Measurements from ENCODE around the gene IQCC. TPM values are rescaled to one million over a fixed set of nuclear protein-coding genes. Genes with fewer than 3 reads are reported as not detected.

The IQCC gene
- total and polyA plus RNA-seq, 2 experiments from 2014 or later: 1.5 TPM

DNA sequence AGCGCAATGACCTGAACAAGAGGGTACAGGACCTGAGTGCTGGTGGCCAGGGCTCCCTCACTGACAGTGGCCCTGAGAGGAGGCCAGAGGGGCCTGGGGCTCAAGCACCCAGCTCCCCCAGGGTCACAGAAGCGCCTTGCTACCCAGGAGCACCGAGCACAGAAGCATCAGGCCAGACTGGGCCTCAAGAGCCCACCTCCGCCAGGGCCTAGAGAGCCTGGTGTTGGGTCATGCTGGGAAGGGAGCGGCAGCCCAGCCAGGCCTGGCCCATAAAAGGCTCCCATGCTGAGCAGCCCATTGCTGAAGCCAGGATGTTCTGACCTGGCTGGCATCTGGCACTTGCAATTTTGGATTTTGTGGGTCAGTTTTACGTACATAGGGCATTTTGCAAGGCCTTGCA, 10.5 kb upstream of the IQCC start:
- no peak for TF ChIP-seq EZH2phosphoT487 (IDR thresholded peaks at IDR 0.05; ENCODE audit: low read depth, severe bottlenecking, unreplicated experiment)
- no peak for TF ChIP-seq EZH2 (IDR thresholded peaks at IDR 0.05; ENCODE audit: borderline replicate concordance)
- TF ChIP-seq CTCF (IDR thresholded peaks at IDR 0.05; ENCODE audit: poor library complexity): no peak
- no peaks in the 10 kb centered on the region for H3K9me2 ChIP-seq (replicated peaks; ENCODE audit: insufficient read depth)
- H4K20me1 ChIP-seq (ENCODE audit: insufficient read depth, poor library complexity, severe bottlenecking): no peaks in the 10 kb centered on the region
- no peak overlapping the region for H3K27ac ChIP-seq
- no peak overlapping the region for H3K4me3 ChIP-seq
- 100% methylated on average over 6 of the region's 6 CpGs for WGBS (ENCODE audit: low lambda C conversion rate, missing lambda C conversion rate)
- H3K27me3 ChIP-seq: no peaks in the 10 kb centered on the region
- H3K4me2 ChIP-seq: no peak overlapping the region
- no peak overlapping the region for H2AFZ ChIP-seq
- H3K4me1 ChIP-seq (ENCODE audit: insufficient read depth): no peaks in the 10 kb centered on the region
- H3K9me3 ChIP-seq (ENCODE audit: low read depth): no peaks in the 10 kb centered on the region
- H3K79me2 ChIP-seq: no peaks in the 10 kb centered on the region
- no peak for DNase-seq (ENCODE audit: low spot score)
- H3K36me3 ChIP-seq (replicated peaks; ENCODE audit: insufficient read depth, low read depth): no peaks in the 10 kb centered on the region

- H3K9me2 ChIP-seq (replicated peaks; ENCODE audit: insufficient read depth): no peaks in the 10 kb centered on the region
- H3K79me2 ChIP-seq: no peaks in the 10 kb centered on the region
- H3K4me3 ChIP-seq: no peak overlapping the region
- H2AFZ ChIP-seq: no peak overlapping the region
- 93% methylated on average over 3 of the region's 3 CpGs for WGBS (ENCODE audit: low lambda C conversion rate, missing lambda C conversion rate)
- TF ChIP-seq EZH2 (IDR thresholded peaks at IDR 0.05; ENCODE audit: borderline replicate concordance): no peak
- no peak for TF ChIP-seq EZH2phosphoT487 (IDR thresholded peaks at IDR 0.05; ENCODE audit: low read depth, severe bottlenecking, unreplicated experiment)
- TF ChIP-seq CTCF (IDR thresholded peaks at IDR 0.05; ENCODE audit: poor library complexity): no peak
- H4K20me1 ChIP-seq (ENCODE audit: insufficient read depth, poor library complexity, severe bottlenecking): no peaks in the 10 kb centered on the region
- no peak overlapping the region for H3K4me2 ChIP-seq
- no peaks in the 10 kb centered on the region for H3K9me3 ChIP-seq (ENCODE audit: low read depth)
- no peaks in the 10 kb centered on the region for H3K27me3 ChIP-seq
- H3K4me1 ChIP-seq (ENCODE audit: insufficient read depth): no peaks in the 10 kb centered on the region
- no peaks in the 10 kb centered on the region for H3K36me3 ChIP-seq (replicated peaks; ENCODE audit: insufficient read depth, low read depth)
- no peak overlapping the region for H3K27ac ChIP-seq
- DNase-seq (ENCODE audit: low spot score): no peak
Measured at GRCh38 chr1:32195531-32195930, 9.9 kb upstream of the IQCC start.

- no peak overlapping the region for H3K4me3 ChIP-seq
- H4K20me1 ChIP-seq (ENCODE audit: insufficient read depth, poor library complexity, severe bottlenecking): no peaks in the 10 kb centered on the region
- no peaks in the 10 kb centered on the region for H3K79me2 ChIP-seq
- H3K27ac ChIP-seq: no peak overlapping the region
- H3K9me3 ChIP-seq (ENCODE audit: low read depth): no peaks in the 10 kb centered on the region
- no peaks in the 10 kb centered on the region for H3K36me3 ChIP-seq (replicated peaks; ENCODE audit: insufficient read depth, low read depth)
- H2AFZ ChIP-seq: no peak overlapping the region
- no peaks in the 10 kb centered on the region for H3K4me1 ChIP-seq (ENCODE audit: insufficient read depth)
- no peak for TF ChIP-seq EZH2 (IDR thresholded peaks at IDR 0.05; ENCODE audit: borderline replicate concordance)
- no peak for TF ChIP-seq CTCF (IDR thresholded peaks at IDR 0.05; ENCODE audit: poor library complexity)
- TF ChIP-seq EZH2phosphoT487 (IDR thresholded peaks at IDR 0.05; ENCODE audit: low read depth, severe bottlenecking, unreplicated experiment): no peak
- no peak for DNase-seq (ENCODE audit: low spot score)
- no peaks in the 10 kb centered on the region for H3K9me2 ChIP-seq (replicated peaks; ENCODE audit: insufficient read depth)
- H3K27me3 ChIP-seq: no peaks in the 10 kb centered on the region
- H3K4me2 ChIP-seq: no peak overlapping the region
Measured at GRCh38 chr1:32195972-32196823, 9.3 kb upstream of the IQCC start.

All from hepatocyte (in vitro differentiated cells).